ENCODE measurements around the gene AK8. TPM values are rescaled to one million over a fixed set of nuclear protein-coding genes. Genes with fewer than 3 reads are reported as not detected.

The AK8 gene
- total RNA-seq (2014; rRNA removed; shearing (Covaris generic)): 0.13 TPM in 1 of 2 replicates, not detected in the other

DNA sequence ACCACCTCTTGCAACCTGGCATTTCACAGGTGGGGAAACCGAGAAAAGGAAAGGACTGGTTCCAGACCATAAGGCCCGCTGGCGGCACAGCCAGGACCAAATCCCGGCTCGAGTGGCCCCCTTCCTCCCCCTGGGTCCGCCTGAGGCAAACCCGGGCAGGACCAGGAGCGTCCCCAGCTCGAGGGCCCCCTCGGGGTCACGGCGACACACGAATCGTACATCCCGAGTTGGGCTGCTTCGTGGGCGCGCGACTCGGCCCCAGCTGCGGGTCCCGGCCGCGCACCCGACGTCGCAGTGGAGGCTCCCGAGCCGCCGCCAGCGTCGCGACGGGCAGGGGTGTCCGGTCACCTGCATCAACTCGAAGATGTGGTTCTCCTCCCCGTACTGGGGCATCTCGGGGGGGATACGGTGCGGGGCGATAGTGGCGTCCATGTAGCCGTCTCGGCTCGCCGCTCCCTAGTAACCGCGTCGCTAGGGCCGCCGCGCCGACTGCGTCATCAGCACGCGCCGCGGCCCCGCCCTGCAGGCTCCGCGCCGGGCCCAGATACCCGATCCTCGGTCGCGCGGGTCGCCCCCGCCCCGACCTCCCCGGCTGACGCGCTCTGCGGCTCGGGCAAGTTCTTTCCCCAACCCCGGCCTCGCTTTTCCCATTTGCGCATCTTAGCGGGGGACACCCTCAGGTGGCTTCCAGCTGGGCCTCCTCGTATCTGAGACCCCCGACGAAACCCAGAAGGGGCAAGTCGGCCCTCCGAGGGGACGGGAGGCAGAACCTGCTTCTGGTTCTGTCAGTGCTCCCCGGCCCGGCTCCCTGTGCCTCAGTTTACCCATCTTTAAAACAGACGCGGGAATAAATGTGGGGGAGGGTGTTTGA is at the start of gene AK8:
AK8 (minus strand) TSS at position 461 of the 871 bp plus-strand sequence; CDS start at position 432, 29 bp downstream.
- H3K4me3 ChIP-seq: peak within 1 kb of the TSS; percentile 84
- H3K9me3 ChIP-seq (replicated peaks): no peaks in the 10 kb centered on the region
- no peaks in the 10 kb centered on the region for H3K36me3 ChIP-seq
- peak; percentile 55 to 76 for DNase-seq (ENCODE audit: low read depth in 1 of 2, low spot score in 2 of 2)
- peak within 1 kb of the TSS; percentile 75 for H3K27ac ChIP-seq
- no peaks in the 10 kb centered on the region for H3K27me3 ChIP-seq (replicated peaks)
- peaks cover 4% of the 10 kb centered on the region; the same call in 1 of the 2 replicates for H3K4me1 ChIP-seq (replicated peaks)

DNA sequence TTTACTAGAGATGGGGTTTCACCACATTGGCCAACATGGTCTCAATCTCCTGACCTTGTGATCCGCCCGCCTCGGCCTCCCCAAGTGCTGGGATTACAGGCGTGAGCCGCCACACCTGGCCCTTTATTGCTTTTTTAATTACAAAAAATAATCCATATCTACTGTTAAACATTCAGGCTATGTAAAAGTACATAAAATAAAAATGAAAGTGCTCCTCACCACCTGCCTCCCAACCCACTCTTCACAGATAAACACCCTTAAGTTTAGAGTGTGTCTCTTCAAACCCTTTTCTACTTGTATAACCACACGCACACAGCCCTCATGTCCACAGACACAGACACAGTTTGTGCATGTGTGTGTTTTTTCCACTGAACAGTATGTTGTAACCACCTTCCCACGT is 49.6 kb upstream of the AK8 start:
- Histone ChIP-seq H3K4me1 (replicated peaks) (peaks cover 34% of the 10 kb centered on the region), H3K27ac (no peak overlapping the region), H3K27me3 (replicated peaks) (no peaks in the 10 kb centered on the region), H3K4me3 (no peak overlapping the region), H3K9me3 (replicated peaks) (no peaks in the 10 kb centered on the region), H3K36me3 (peaks cover 77% of the 10 kb centered on the region)
- no peak for DNase-seq (ENCODE audit: low read depth in 1 of 2, low spot score in 2 of 2)

GRCh38 chr9:132923346-132923902 is 45.3 kb upstream of the AK8 start:
- H3K9me3 ChIP-seq (replicated peaks): no peaks in the 10 kb centered on the region
- peaks cover 98% of the 10 kb centered on the region for H3K36me3 ChIP-seq
- no peak overlapping the region for H3K4me3 ChIP-seq
- no peak for DNase-seq (ENCODE audit: low read depth in 1 of 2, low spot score in 2 of 2)
- peaks cover 7% of the 10 kb centered on the region for H3K4me1 ChIP-seq (replicated peaks)
- no peak overlapping the region for H3K27ac ChIP-seq
- no peaks in the 10 kb centered on the region for H3K27me3 ChIP-seq (replicated peaks)

DNA sequence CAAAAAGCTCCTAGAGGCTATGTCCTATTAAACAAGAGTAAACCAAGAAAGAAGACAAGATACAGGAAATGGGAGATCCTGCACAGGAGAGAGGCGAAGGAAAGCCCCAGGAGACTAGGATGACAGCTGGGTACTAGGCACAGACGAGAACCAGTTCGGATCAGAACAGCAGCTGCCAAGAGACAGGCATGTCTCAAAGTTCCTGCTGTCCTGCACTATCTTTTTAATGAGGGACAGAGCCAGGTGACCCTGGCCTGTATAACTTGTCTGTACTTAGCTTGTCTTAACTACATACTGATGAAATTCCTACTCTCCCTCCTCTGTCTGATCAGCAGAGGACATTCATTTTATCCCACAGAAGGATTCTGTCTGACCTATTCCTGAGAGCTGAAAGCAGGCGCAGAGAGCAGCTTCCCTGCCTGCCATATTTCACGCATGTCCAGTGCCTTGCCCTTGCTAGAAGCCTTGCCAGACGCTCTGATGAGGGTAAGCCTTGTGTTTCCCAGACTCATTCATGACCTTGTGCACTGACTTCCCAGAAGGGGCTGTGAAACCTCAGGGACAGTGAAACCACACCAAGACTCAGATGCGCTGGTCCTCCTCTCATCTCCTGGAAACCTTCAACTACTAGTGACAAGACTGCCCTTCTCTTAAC is 41.7 kb upstream of the AK8 start:
- peaks cover 7% of the 10 kb centered on the region for H3K4me1 ChIP-seq (replicated peaks)
- no peak overlapping the region for H3K27ac ChIP-seq
- H3K4me3 ChIP-seq: no peak overlapping the region
- no peak for DNase-seq (ENCODE audit: low read depth in 1 of 2, low spot score in 2 of 2)
- H3K36me3 ChIP-seq: peaks cover 100% of the 10 kb centered on the region
- no peaks in the 10 kb centered on the region for H3K27me3 ChIP-seq (replicated peaks)
- no peaks in the 10 kb centered on the region for H3K9me3 ChIP-seq (replicated peaks)

- peaks cover 89% of the 10 kb centered on the region for H3K36me3 ChIP-seq
- no peak overlapping the region for H3K4me3 ChIP-seq
- no peak for DNase-seq (ENCODE audit: low read depth in 1 of 2, low spot score in 2 of 2)
- no peaks in the 10 kb centered on the region for H3K27me3 ChIP-seq (replicated peaks)
- no peaks in the 10 kb centered on the region for H3K9me3 ChIP-seq (replicated peaks)
- peaks cover 7% of the 10 kb centered on the region for H3K4me1 ChIP-seq (replicated peaks)
- H3K27ac ChIP-seq: no peak overlapping the region
These were observed 36.8 kb upstream of the AK8 start for GRCh38 chr9:132914924-132915323.

- H3K27me3 ChIP-seq (replicated peaks): no peaks in the 10 kb centered on the region
- peaks cover 81% of the 10 kb centered on the region for H3K36me3 ChIP-seq
- H3K9me3 ChIP-seq (replicated peaks): no peaks in the 10 kb centered on the region
- H3K4me3 ChIP-seq: no peak overlapping the region
- no peaks in the 10 kb centered on the region for H3K4me1 ChIP-seq (replicated peaks)
- no peak for DNase-seq (ENCODE audit: low read depth in 1 of 2, low spot score in 2 of 2)
- no peak overlapping the region for H3K27ac ChIP-seq
These were observed 34.0 kb upstream of the AK8 start for GRCh38 chr9:132912131-132912530.

GRCh38 chr9:132910376-132910775 is 32.3 kb upstream of the AK8 start:
- H3K9me3 ChIP-seq (replicated peaks): no peaks in the 10 kb centered on the region
- H3K36me3 ChIP-seq: peaks cover 79% of the 10 kb centered on the region
- no peak for DNase-seq (ENCODE audit: low read depth in 1 of 2, low spot score in 2 of 2)
- no peaks in the 10 kb centered on the region for H3K4me1 ChIP-seq (replicated peaks)
- no peaks in the 10 kb centered on the region for H3K27me3 ChIP-seq (replicated peaks)
- no peak overlapping the region for H3K27ac ChIP-seq
- H3K4me3 ChIP-seq: no peak overlapping the region

DNA sequence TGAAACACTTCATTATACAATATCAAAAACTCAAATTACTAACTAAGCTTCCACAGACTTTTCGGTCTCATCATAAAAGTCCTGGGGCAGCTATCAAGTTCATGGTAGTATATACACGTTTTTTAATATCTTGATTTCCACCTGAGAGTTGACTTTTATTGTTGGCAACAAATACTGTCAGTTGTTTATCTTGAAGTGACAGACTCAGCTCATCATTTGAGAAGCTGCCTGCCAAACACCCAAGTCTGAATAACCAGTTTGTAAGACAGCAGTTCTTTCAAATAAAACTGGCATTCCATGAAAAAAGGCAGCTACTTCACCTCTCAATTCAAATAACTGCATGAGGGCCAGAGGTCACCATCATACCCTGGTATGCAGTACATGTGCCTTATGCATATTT is 31.2 kb upstream of the AK8 start:
- H3K4me3 ChIP-seq: no peak overlapping the region
- peaks cover 80% of the 10 kb centered on the region for H3K36me3 ChIP-seq
- DNase-seq (ENCODE audit: low read depth in 1 of 2, low spot score in 2 of 2): no peak
- no peaks in the 10 kb centered on the region for H3K4me1 ChIP-seq (replicated peaks)
- no peak overlapping the region for H3K27ac ChIP-seq
- H3K9me3 ChIP-seq (replicated peaks): no peaks in the 10 kb centered on the region
- H3K27me3 ChIP-seq (replicated peaks): no peaks in the 10 kb centered on the region

GRCh38 chr9:132908635-132909034 is 30.6 kb upstream of the AK8 start:
- no peak for DNase-seq (ENCODE audit: low read depth in 1 of 2, low spot score in 2 of 2)

GRCh38 chr9:132905726-132906125 is 27.6 kb upstream of the AK8 start:
- H3K9me3 ChIP-seq (replicated peaks): no peaks in the 10 kb centered on the region
- peaks cover 88% of the 10 kb centered on the region for H3K36me3 ChIP-seq

More at GRCh38 chr9:132908635-132909034, 30.6 kb upstream of the AK8 start:
- Histone ChIP-seq H3K4me3 (no peak overlapping the region), H3K9me3 (replicated peaks) (no peaks in the 10 kb centered on the region), H3K4me1 (replicated peaks) (no peaks in the 10 kb centered on the region), H3K36me3 (peaks cover 82% of the 10 kb centered on the region), H3K27ac (no peak overlapping the region), H3K27me3 (replicated peaks) (no peaks in the 10 kb centered on the region)

DNA sequence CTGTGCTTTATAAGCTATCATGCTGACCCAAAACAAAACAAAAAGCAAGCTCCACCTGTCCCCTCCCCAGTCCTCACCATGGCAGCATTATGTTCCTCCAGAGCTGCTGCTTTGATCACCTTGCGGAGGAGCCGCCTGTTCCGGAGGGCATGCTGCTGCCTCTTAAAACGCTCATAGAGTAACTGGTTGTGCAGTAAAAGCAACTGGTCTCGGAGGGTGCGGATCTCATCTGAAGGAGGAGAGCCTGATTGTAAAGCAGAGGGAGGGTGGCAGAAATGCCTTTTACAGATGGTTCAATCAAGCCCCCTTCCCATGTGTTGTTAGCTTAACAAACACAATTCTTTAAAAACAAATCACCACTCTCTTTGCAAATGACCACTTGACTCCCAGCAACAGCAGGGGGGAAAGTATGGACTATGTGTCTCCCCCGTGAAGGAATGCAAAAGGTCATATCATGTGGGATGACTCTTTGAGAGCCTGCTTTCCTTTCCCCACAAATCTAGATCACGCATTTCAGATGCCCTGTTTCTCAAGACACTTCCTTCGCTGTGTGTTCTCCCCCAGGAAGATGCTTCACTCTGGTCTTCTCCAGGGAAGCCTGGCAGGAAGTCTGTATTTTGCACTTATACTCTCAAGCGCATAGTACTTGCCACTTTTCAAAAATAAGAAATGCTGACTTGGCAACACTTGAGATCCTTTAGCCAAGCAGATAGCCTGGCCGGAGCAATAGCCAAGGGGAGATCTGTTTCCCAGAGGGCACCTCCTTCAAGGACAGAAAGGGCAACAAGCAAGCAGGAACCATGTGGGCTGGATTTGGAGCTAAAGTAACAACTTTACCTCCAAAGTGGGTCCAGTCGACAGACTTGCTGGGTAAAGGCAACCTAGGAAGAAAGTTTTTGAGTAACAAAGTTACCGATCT is 25.7 kb upstream of the AK8 start:
- Histone ChIP-seq H3K36me3 (peaks cover 90% of the 10 kb centered on the region), H3K9me3 (replicated peaks) (no peaks in the 10 kb centered on the region), H3K27ac (no peak overlapping the region), H3K4me3 (no peak overlapping the region), H3K4me1 (replicated peaks) (no peaks in the 10 kb centered on the region), H3K27me3 (replicated peaks) (no peaks in the 10 kb centered on the region)
- no peak for DNase-seq (ENCODE audit: low read depth in 1 of 2, low spot score in 2 of 2)

More at GRCh38 chr9:132905726-132906125, 27.6 kb upstream of the AK8 start:
- H3K4me1 ChIP-seq (replicated peaks): no peaks in the 10 kb centered on the region
- H3K4me3 ChIP-seq: no peak overlapping the region
- DNase-seq (ENCODE audit: low read depth in 1 of 2, low spot score in 2 of 2): no peak
- H3K27me3 ChIP-seq (replicated peaks): no peaks in the 10 kb centered on the region
- H3K27ac ChIP-seq: no peak overlapping the region

DNA sequence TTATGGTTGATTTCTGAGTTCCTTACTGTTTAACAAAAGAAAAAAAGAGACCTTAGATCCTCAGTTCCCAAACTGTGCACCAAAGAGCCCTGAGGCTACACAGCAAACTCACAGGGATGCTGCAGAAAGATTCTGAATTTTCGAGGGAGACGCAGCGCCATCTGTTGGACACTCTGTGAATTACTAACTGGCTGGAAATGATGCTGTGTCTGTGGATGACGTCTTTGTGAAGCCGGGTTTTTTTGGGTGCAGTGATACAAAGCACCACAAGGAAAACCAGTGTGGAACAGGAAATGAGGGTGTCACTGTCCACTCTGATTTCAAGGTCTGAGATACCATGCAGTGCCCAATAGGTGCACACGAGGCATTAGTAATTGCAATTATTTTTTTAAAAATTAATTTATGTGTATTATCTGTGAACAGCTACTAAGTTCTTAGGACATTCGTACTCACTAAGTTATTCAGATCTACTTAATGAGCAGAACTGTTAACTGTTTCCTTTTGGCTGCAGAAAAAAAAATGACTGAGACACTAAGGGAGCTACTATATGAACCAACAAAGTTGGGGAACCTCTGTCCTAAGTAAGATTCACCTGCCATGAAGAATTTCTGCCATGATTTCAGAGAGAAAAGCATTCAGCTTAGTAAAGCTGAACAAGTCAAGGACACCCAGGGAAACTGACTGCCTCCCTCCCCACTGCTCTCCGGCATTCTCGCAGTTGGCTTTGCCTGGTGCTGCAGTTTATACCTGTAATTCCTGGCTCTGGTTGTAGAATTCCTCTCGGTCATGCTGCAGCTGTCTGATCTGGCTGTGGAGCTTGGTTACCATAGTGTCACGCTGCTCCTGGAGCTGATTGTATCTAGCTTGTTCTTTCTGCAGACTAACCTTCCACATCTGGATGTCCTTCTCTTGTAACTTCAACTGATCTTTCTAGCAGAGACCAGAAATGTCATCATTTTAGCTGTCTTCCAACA is 24.1 kb upstream of the AK8 start:
- Histone ChIP-seq H3K27me3 (replicated peaks) (no peaks in the 10 kb centered on the region), H3K27ac (no peak overlapping the region), H3K36me3 (peaks cover 94% of the 10 kb centered on the region), H3K9me3 (replicated peaks) (no peaks in the 10 kb centered on the region), H3K4me3 (no peak overlapping the region), H3K4me1 (replicated peaks) (no peaks in the 10 kb centered on the region)
- peak; percentile 58 to 74 for DNase-seq (ENCODE audit: low read depth in 1 of 2, low spot score in 2 of 2)
